GM23248 (cell line): ENCODE results near the gene TMEM43. TPM values are rescaled to one million over a fixed set of nuclear protein-coding genes. Genes with fewer than 3 reads are reported as not detected.
A peak's percentile ranks its signal among the peaks of the same experiment; 100 is the strongest.

Experiments
- DNase-seq: peaks from one replicate; pipeline ENCODE4 v3.0.0-alpha.2; 2015
- H2AFZ ChIP-seq: fragments of 200-600 bp; sonication (generic); 2 replicates; pipeline ENCODE4 v1.6.1; 2016; ENCODE audit warnings: antibody characterized with exemption
- H3F3A ChIP-seq: fragments of 200-600 bp; sonication (generic); 2 replicates; pipeline ENCODE4 v1.6.1; 2016; ENCODE audit warnings: mild to moderate bottlenecking, antibody characterized with exemption, mixed run types; ENCODE audit not compliant: insufficient read depth
- H3K27ac ChIP-seq: fragments of 200-600 bp; sonication (generic); 2 replicates; pipeline ENCODE4 v1.5.1; 2016; ENCODE audit warnings: mild to moderate bottlenecking
- H3K27me3 ChIP-seq: fragments of 200-600 bp; sonication (generic); replicated peaks from 2 replicates; pipeline ENCODE4 v1.6.1; 2016; ENCODE audit warnings: mild to moderate bottlenecking; ENCODE audit not compliant: insufficient read depth
- H3K36me3 ChIP-seq: fragments of 200-600 bp; sonication (generic); 2 replicates; pipeline ENCODE4 v1.6.1; 2016; ENCODE audit warnings: low read depth, mild to moderate bottlenecking
- H3K4me1 ChIP-seq: fragments of 200-600 bp; sonication (generic); 2 replicates; pipeline ENCODE4 v1.6.1; 2016; ENCODE audit warnings: mild to moderate bottlenecking; ENCODE audit not compliant: insufficient read depth
- H3K4me2 ChIP-seq: fragments of 200-600 bp; sonication (generic); one replicate; pipeline ENCODE4 v1.6.1; 2016; ENCODE audit warnings: mild to moderate bottlenecking; ENCODE audit not compliant: unreplicated experiment
- H3K4me3 ChIP-seq: fragments of 200-600 bp; sonication (generic); 2 replicates; pipeline ENCODE4 v1.5.1; 2016; ENCODE audit warnings: mild to moderate bottlenecking
- H3K79me2 ChIP-seq: fragments of 200-600 bp; sonication (generic); 2 replicates; pipeline ENCODE4 v1.6.1; 2016; ENCODE audit warnings: mild to moderate bottlenecking; ENCODE audit not compliant: insufficient read depth
- H3K9ac ChIP-seq: fragments of 200-600 bp; sonication (generic); 2 replicates; pipeline ENCODE4 v1.6.1; 2016; ENCODE audit warnings: mild to moderate bottlenecking
- H3K9me2 ChIP-seq: fragments of 200-600 bp; sonication (generic); 2 replicates; pipeline ENCODE4 v1.6.1; 2016; ENCODE audit warnings: mixed run types, mild to moderate bottlenecking, moderate library complexity; ENCODE audit not compliant: insufficient read depth
- H3K9me3 ChIP-seq: fragments of 200-600 bp; sonication (generic); one replicate; pipeline ENCODE4 v1.6.1; 2017; ENCODE audit warnings: low read depth
- H4K20me1 ChIP-seq: fragments of 200-600 bp; sonication (generic); 2 replicates; pipeline ENCODE4 v1.6.0; 2016; ENCODE audit not compliant: insufficient read depth
- EZH2 ChIP-seq: fragments of 200-600 bp; sonication (generic); IDR thresholded peaks from 2 replicates; pipeline ENCODE4 v1.6.1; 2018; ENCODE audit warnings: antibody characterized with exemption, mild to moderate bottlenecking; ENCODE audit not compliant: insufficient read depth, poor library complexity, severe bottlenecking
- EZH2phosphoT487 ChIP-seq: fragments of 200-600 bp; sonication (generic); IDR thresholded peaks from 2 replicates; pipeline ENCODE4 v1.6.1; 2018; ENCODE audit warnings: antibody characterized with exemption, moderate library complexity, mild to moderate bottlenecking, low read depth; ENCODE audit not compliant: insufficient read depth
- WGBS, 2 experiments: methylation state at CpG; one replicate each; pipeline ENCODE4 v1.1.6; 2015 to 2017; ENCODE audit warnings: low lambda C conversion rate in 2 of 2, low coverage in 1 of 2; ENCODE audit errors: missing lambda C conversion rate in 2 of 2; 5-methylcytosine and 5-hydroxymethylcytosine counted together
- in situ Hi-C: fragments of 300-500 bp; cut with MboI; formaldehyde crosslinking; loops from 2 replicates; pipeline ENCODE4 v1.15.0; 2020
- polyA plus RNA-seq: library from polyadenylated mRNA; unstranded; fragments of >200 nt; fragmentation: Nextera tagmentation; extraction: Ambion mirVana; gene quantifications from 2 replicates; pipeline ENCODE4 v1.2.1, GENCODE V29; 2016
- total RNA-seq: library from RNA; depleted of rRNA; stranded (reverse); fragments of >200 nt; shearing (Covaris generic); gene quantifications from 2 replicates; pipeline ENCODE4 v1.2.3, GENCODE V29; 2014

Gene TMEM43
- total and polyA plus RNA-seq, 2 experiments from 2014 or later = 145 to 203 TPM

DNA sequence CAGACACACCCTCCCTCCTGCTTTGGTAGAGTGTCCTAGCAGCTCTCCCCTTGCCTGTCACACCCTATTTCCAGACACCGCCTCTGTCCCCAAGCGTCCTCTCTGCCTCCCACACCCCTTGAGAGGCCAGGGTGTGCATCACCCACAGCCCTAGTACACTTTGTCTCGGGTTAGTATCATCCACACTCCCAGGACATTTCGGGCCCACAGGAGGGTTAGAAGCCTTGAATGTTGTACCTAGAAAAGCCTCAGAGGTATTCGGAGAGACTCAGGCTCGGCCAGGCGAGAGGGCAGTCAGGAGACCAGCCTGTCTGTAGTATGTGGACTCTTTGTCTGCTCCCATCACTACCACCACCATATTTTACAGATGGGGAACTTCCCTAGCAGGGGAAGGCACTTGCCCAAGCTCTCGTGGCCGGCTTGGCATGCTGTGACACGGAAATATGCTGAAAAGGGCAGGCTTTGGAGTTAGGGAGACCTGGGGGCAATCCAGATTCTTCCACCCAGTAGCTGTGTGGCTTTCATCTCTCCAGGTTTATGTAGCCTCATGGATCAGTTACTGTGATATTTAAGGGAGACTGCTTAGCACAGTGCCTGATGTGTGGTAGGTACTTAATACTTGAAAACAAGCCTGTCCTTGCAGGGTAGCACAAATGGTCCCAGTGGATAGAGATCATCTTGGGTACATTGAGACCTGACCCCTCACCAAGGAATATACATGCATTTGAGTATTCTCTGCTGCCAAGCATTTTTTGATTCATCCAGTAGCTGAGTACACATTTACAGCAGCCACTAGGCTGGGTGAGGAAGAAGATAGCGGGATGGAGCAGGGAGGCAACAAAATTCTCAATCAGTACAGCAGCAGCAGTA lies 1.4 kb downstream of the TMEM43 start:
- TF ChIP-seq EZH2phosphoT487 = no peak
- TF ChIP-seq EZH2 = no peak
- no peaks in the 10 kb centered on the region for H3K9me2 ChIP-seq
- H3K9me3 ChIP-seq = no peaks in the 10 kb centered on the region
- H3K4me3 ChIP-seq = peak overlapping the region; percentile 92
- in situ Hi-C loops = no loop called here
- H3K4me2 ChIP-seq = peak overlapping the region; percentile 84
- 6 to 8% methylated on average over 11 of the region's 11 CpGs for WGBS, 2 experiments
- no peak overlapping the region for H2AFZ ChIP-seq
- peak; percentile 39 for DNase-seq
- H3F3A ChIP-seq = peaks cover 11% of the 10 kb centered on the region
- no peaks in the 10 kb centered on the region; the same call in 1 of the 2 replicates for H4K20me1 ChIP-seq
- H3K79me2 ChIP-seq = peaks cover 87% of the 10 kb centered on the region
- peaks cover 25% of the 10 kb centered on the region for H3K36me3 ChIP-seq
- H3K27me3 ChIP-seq = no peaks in the 10 kb centered on the region
- H3K4me1 ChIP-seq = peaks cover 23% of the 10 kb centered on the region
- peak overlapping the region; percentile 91 for H3K27ac ChIP-seq
- H3K9ac ChIP-seq = peak overlapping the region; percentile 93

DNA sequence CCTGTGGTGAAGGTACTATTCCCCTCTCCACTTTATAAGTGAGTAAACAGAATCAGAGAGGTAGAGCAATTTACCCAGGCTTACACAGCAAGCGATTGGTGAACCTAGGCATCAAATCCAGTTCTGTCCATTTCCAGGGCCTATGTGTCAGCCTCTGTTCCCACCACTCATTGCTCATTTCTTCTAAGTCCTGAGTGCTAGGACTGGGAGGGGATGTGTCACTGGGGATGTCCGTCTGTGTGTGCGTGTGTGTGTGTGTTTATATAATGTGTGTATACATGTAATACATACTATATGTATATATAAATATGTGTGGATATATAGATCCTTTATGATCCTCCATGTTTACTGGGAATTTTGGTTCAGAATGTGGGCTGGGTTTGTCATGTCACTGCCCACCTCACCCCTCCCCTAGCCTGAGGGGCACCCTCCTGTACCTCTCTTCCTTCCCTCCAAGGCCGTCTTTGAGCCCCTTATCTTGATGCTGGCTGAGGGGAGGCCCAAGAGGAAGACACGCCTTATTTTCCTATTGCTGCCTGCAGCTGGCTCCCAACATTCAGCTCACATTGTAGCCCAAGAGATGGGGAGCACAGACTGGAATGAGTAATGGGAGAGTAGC lies 2.1 kb downstream of the TMEM43 start:
- peaks cover 11% of the 10 kb centered on the region for H3F3A ChIP-seq
- H3K4me3 ChIP-seq = peak overlapping the region; percentile 92
- H3K4me2 ChIP-seq = peak overlapping the region; percentile 84
- H3K9ac ChIP-seq = peak overlapping the region; percentile 93
- peaks cover 87% of the 10 kb centered on the region for H3K79me2 ChIP-seq
- in situ Hi-C loops = no loop called here
- H3K27ac ChIP-seq = peak overlapping the region; percentile 91
- TF ChIP-seq EZH2phosphoT487 = no peak
- no peak for TF ChIP-seq EZH2
- no peaks in the 10 kb centered on the region; the same call in 1 of the 2 replicates for H4K20me1 ChIP-seq
- WGBS, 2 experiments = 57 to 58% methylated on average over 5 of the region's 5 CpGs
- H2AFZ ChIP-seq = no peak overlapping the region
- peak; percentile 58 for DNase-seq
- H3K27me3 ChIP-seq = no peaks in the 10 kb centered on the region
- no peaks in the 10 kb centered on the region for H3K9me2 ChIP-seq
- no peaks in the 10 kb centered on the region for H3K9me3 ChIP-seq
- H3K4me1 ChIP-seq = peaks cover 23% of the 10 kb centered on the region
- peaks cover 32% of the 10 kb centered on the region for H3K36me3 ChIP-seq

DNA sequence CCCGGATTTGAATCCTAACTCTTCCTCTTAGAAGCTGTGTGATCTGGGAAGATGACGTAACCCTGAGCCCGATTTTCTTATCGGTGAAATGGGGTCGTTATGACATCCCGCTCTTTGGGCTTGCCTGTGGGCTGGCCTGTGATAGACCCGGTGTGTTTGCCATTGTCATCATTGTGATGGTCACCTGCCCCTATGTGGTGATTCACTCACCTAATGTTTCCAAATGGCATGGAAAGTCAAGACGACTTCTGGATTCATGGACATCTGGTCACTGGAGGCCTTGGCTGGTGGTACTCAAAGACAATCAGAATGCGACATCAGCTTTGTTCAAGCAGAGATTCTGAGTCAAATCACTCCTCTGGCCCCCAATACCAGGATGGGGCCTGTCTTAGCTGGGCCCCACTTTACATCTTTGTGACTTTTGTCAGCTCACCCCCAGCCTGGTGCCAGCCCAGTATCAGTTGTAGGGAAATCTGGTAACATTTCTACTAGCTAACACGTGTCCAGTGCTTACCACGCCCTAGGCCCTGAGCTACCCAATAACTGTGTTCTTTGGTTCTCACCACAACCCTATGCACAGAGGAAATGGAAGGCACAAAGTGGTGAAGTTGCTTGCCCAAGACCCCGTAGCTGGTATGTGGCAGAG lies 2.8 kb downstream of the TMEM43 start:
- TF ChIP-seq EZH2 (no peak), EZH2phosphoT487 (no peak)
- H3K79me2 ChIP-seq = peaks cover 84% of the 10 kb centered on the region
- H3K4me1 ChIP-seq = peaks cover 23% of the 10 kb centered on the region
- H3K4me2 ChIP-seq = peak overlapping the region; percentile 84
- no peaks in the 10 kb centered on the region; the same call in 1 of the 2 replicates for H4K20me1 ChIP-seq
- H3F3A ChIP-seq = peaks cover 11% of the 10 kb centered on the region
- DNase-seq = no peak
- in situ Hi-C loops = no loop called here
- 0 out of 2 replicates have a peak overlapping the region, but pooled peaks have one; percentile 92 for H3K4me3 ChIP-seq
- H3K27ac ChIP-seq = peak overlapping the region; percentile 91; the same call in 1 of the 2 replicates
- no peaks in the 10 kb centered on the region for H3K9me2 ChIP-seq
- H3K27me3 ChIP-seq = no peaks in the 10 kb centered on the region
- no peaks in the 10 kb centered on the region for H3K9me3 ChIP-seq
- 82 to 84% methylated on average over 12 of the region's 12 CpGs for WGBS, 2 experiments
- peaks cover 37% of the 10 kb centered on the region for H3K36me3 ChIP-seq
- H2AFZ ChIP-seq = no peak overlapping the region
- H3K9ac ChIP-seq = 0 out of 2 replicates have a peak overlapping the region, but pooled peaks have one; percentile 93

DNA sequence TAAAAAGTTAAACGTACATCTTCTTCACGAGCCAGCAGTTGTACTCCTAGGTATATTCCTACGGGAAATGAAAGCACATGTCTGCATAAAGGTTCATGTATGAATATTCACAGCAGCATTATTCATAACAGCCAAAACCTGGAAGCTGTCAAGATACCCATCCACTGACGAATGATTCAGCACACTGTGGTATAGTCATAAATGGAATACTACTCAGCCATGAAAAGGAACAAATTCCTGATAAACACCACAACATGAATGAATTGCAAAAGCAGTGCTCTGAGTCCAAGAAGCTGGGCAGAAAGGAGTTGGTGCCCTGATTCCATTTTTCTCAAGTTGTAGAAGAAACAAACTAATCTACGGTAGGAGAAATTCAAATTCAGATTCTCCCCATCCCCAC lies 3.9 kb downstream of the TMEM43 start:
- no peaks in the 10 kb centered on the region for H3K9me2 ChIP-seq
- H4K20me1 ChIP-seq = no peaks in the 10 kb centered on the region; the same call in 1 of the 2 replicates
- in situ Hi-C loops = no loop called here
- peaks cover 74% of the 10 kb centered on the region for H3K79me2 ChIP-seq
- H3K4me1 ChIP-seq = peaks cover 18% of the 10 kb centered on the region
- DNase-seq = no peak
- no peak overlapping the region for H3K4me3 ChIP-seq
- no peaks in the 10 kb centered on the region for H3K9me3 ChIP-seq
- H3F3A ChIP-seq = peaks cover 11% of the 10 kb centered on the region
- H3K36me3 ChIP-seq = peaks cover 46% of the 10 kb centered on the region
- 98 to 99% methylated on average over 5 of the region's 5 CpGs for WGBS, 2 experiments
- H3K9ac ChIP-seq = no peak overlapping the region
- H3K27me3 ChIP-seq = no peaks in the 10 kb centered on the region
- no peak for TF ChIP-seq EZH2
- TF ChIP-seq EZH2phosphoT487 = no peak
- H2AFZ ChIP-seq = no peak overlapping the region
- no peak overlapping the region for H3K4me2 ChIP-seq
- no peak overlapping the region for H3K27ac ChIP-seq
